ENCODE measurements around the gene QPRT.
"Not testable (repeated sequence)": the region's sequence is repeated elsewhere in the genome, so short reads cannot be mapped to it uniquely, and the experiment has no call there.

Gene QPRT

GRCh38 chr16:29746518-29746917, 67.5 kb downstream of the QPRT start:
- not testable (repeated sequence) for DNase-seq (ENCODE audit: low spot score)
